Keratinocyte (primary cell): Measurements from ENCODE around the gene MTUS2.

Experiments used
- CTCF ChIP-seq, 3 experiments: IDR thresholded peaks in 1 of 3; conservative IDR thresholded peaks in 1 of 3; optimal IDR thresholded peaks in 1 of 3; 2 replicates in 2 of 3; 3 replicates in 1 of 3; pipeline versions ENCODE3 to v1.5.1; 2011; ENCODE audit warnings: low read length in 3 of 3, mild to moderate bottlenecking in 3 of 3, moderate library complexity in 2 of 3, control low read depth in 1 of 3, inconsistent platforms in 1 of 3; ENCODE audit not compliant: insufficient read depth in 2 of 3; ENCODE audit errors: extremely low read depth in 1 of 3
- EZH2 ChIP-seq: IDR thresholded peaks from one replicate; pipeline ENCODE4 v1.6.1; 2012; ENCODE audit warnings: inconsistent platforms, mild to moderate bottlenecking, low read length, moderate library complexity

GRCh38 chr13:29541400-29541799 lies 721.3 kb downstream of the MTUS2 start:
- no peak for TF ChIP-seq EZH2
- TF ChIP-seq CTCF (optimal IDR thresholded peaks at IDR 0.05 in 1 of 3, IDR thresholded peaks at IDR 0.05 in 1 of 3, conservative IDR thresholded peaks at IDR 0.05 in 1 of 3; ENCODE audit: extremely low read depth in 1 of 3, insufficient read depth in 2 of 3, low read length in 3 of 3) = no peak
